Lower leg skin (tissue), 4 donors: Measurements from ENCODE around the gene KCNA1. TPM values are rescaled to one million over a fixed set of nuclear protein-coding genes. Genes with fewer than 3 reads are reported as not detected.

Experiments used
- DNase-seq, 2 donors: peaks; one replicate each; pipeline ENCODE4 v3.0.0-alpha.2; 2019; ENCODE audit warnings: low spot score in 2 of 2
- H3K4me3 ChIP-seq: fragments of 200-600 bp; sonication (generic); 2 replicates; pipeline ENCODE4 v1.5.1; 2017; ENCODE audit warnings: mild to moderate bottlenecking, low read depth; ENCODE audit not compliant: poor library complexity, severe bottlenecking
- CTCF ChIP-seq, 3 donors: fragments of 450-650 bp; IDR thresholded peaks; one replicate each; pipeline ENCODE4 v1.5.1; 2016; ENCODE audit warnings: antibody characterized with exemption in 3 of 3, mild to moderate bottlenecking in 3 of 3, moderate library complexity in 2 of 3
- POLR2A ChIP-seq, 2 donors: fragments of 450-650 bp; IDR thresholded peaks; one replicate each; pipeline ENCODE4 v1.6.1; 2016 to 2017; ENCODE audit warnings: antibody characterized with exemption in 2 of 2, mild to moderate bottlenecking in 1 of 2, moderate library complexity in 1 of 2
- WGBS, 2 donors: methylation state at CpG; one replicate each; pipeline ENCODE4 v1.1.5; 2018; 5-methylcytosine and 5-hydroxymethylcytosine counted together
- intact Hi-C: fragments of 100-400 bp; cut with DNase I; formaldehyde crosslinking; loops from one replicate; pipeline ENCODE4 v1.15.0; 2023; ENCODE audit warnings: low total_unique reads
- total RNA-seq, 4 donors: library from RNA; depleted of rRNA; stranded (reverse); fragments of >200 nt; gene quantifications; one replicate each; pipeline ENCODE4 v1.1.0, GENCODE V29; 2016

The KCNA1 gene
- total RNA-seq, 4 donors from 2014 or later: 0.13 to 1.1 TPM; not detected in 2

GRCh38 chr12:4938900-4939299, 29.2 kb downstream of the KCNA1 start:
- DNase-seq: no peak
- TF ChIP-seq POLR2A (IDR thresholded peaks at IDR 0.05) (no peak), CTCF (IDR thresholded peaks at IDR 0.05) (no peak)
- no peak overlapping the region for H3K4me3 ChIP-seq
- WGBS, 2 donors: 62 to 64% methylated on average over 7 of the region's 7 CpGs
- intact Hi-C loops: no loop called here

- WGBS, 2 donors: 85 to 86% methylated on average over 16 of the region's 16 CpGs
- no peak overlapping the region for H3K4me3 ChIP-seq
- TF ChIP-seq CTCF (IDR thresholded peaks at IDR 0.05) (no peak), POLR2A (IDR thresholded peaks at IDR 0.05) (no peak)
- intact Hi-C loops: no loop called here
- DNase-seq: no peak
Measured at GRCh38 chr12:4939418-4940023, 29.8 kb downstream of the KCNA1 start.

- TF ChIP-seq POLR2A (IDR thresholded peaks at IDR 0.05) (no peak), CTCF (IDR thresholded peaks at IDR 0.05) (no peak)
- WGBS, 2 donors: 85 to 87% methylated on average over 10 of the region's 10 CpGs
Measured at GRCh38 chr12:4943067-4943937, 33.6 kb downstream of the KCNA1 start.

GRCh38 chr12:4943938-4944284, 34.2 kb downstream of the KCNA1 start:
- no peak for DNase-seq
- H3K4me3 ChIP-seq: no peak overlapping the region
- no peak for TF ChIP-seq CTCF (IDR thresholded peaks at IDR 0.05)
- no peak for TF ChIP-seq POLR2A (IDR thresholded peaks at IDR 0.05)
- WGBS, 2 donors: 60 to 78% methylated on average over 4 of the region's 4 CpGs
- intact Hi-C loops: no loop called here

More at GRCh38 chr12:4943067-4943937, 33.6 kb downstream of the KCNA1 start:
- intact Hi-C loops: no loop called here
- no peak overlapping the region for H3K4me3 ChIP-seq
- peak in 1 of 2 donors; percentile 62 for DNase-seq

GRCh38 chr12:4947253-4947652, 37.5 kb downstream of the KCNA1 start:
- TF ChIP-seq CTCF (IDR thresholded peaks at IDR 0.05) (no peak), POLR2A (IDR thresholded peaks at IDR 0.05) (no peak)
- 87 to 89% methylated on average over 12 of the region's 12 CpGs for WGBS, 2 donors
- H3K4me3 ChIP-seq: no peak overlapping the region
- intact Hi-C loops: no loop called here
- DNase-seq: no peak
